Inflammatory macrophage treated with lipopolysaccharide for 1 hour (primary cell): ENCODE data around the gene FUT2.
"Not testable (repeated sequence)": the region's sequence is repeated elsewhere in the genome, so short reads cannot be mapped to it uniquely, and the experiment has no call there.

Experiments used
- DNase-seq, 2 donors: peaks; one replicate each; pipeline ENCODE4 v3.0.0-alpha.2; 2020 to 2022

The FUT2 gene

GRCh38 chr19:48708471-48708870, 12.7 kb downstream of the FUT2 start:
- no peak for DNase-seq

- no peak for DNase-seq
Observed at GRCh38 chr19:48711106-48711662, 15.4 kb downstream of the FUT2 start.

GRCh38 chr19:48713041-48713863, 17.5 kb downstream of the FUT2 start:
- no peak for DNase-seq

- DNase-seq: peak; percentile 99
Observed at GRCh38 chr19:48713864-48714755, 18.3 kb downstream of the FUT2 start.

DNA sequence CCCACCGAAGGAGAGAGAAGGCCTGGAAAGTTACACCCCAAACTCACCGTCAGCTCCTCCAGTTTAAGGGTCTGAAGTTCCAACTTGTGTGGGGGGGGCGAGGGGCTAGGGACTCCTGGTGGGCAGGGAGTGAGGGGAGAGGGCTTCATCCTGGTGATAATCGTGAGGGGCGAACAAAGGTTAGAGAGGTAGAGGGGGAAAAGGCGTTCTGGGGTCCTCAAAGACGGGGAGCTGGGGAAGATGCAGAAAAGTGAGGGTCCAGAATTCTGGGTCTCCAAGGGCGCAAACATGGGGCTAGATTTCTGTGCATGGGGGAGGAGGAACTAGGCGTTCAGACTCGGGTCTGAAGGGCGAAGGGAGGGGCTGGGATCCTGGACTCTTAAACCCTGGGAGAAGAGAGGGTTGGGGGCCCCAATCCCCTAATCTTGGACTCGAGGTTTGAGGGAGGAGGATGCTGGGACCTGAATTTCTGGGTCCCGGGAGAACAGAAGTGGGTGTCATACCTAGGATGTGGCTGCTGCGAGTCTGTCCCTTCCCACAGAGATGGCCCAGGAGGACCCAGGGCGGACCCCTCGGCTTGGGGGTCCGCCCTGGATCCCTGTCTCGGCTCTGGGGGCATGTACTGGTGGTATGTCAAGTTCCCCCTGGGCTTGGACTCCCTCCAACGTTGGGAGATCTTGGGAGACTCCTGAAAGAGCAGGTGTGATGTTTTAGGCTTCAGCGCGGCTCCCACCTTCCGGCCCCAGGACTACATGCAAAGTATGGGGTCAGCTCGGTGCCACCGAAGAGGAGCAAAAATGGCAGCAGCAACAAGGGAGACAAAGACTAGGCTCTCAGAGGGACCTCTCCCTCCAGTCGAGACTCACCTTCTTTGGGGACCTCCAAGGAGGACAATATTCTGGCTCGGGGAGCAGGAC, 19.2 kb downstream of the FUT2 start:
- no peak for DNase-seq

- no peak for DNase-seq
Observed at GRCh38 chr19:48715681-48716171, 20.0 kb downstream of the FUT2 start.

GRCh38 chr19:48716562-48717291, 21.0 kb downstream of the FUT2 start:
- no peak for DNase-seq

DNA sequence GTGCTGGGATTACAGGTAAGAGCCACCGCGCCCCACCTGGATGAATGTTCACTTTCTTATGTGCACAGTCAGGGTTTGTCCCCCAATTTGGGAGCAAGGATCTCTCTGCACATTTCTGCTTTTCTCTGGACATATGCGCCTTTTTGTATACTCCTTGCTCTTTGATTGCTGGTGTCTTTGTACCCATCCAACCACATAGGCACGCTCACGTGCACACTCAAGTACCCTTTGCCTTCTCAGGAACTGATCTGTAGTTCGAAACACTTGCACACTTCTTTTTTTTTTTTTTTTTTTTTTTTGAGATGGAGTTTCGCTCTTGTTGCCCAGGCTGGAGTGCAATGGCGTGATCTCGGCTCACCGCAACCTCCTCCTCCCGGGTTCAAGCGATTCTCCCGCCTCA, 22.3 kb downstream of the FUT2 start:
- not testable (repeated sequence) for DNase-seq

GRCh38 chr19:48718711-48719231, 23.0 kb downstream of the FUT2 start:
- no peak for DNase-seq

- DNase-seq: no peak
Observed at GRCh38 chr19:48719263-48720171, 23.7 kb downstream of the FUT2 start, which contains the start of gene MAMSTR. Gene MAMSTR, minus strand, starts transcription at chr19:48719725. Its CDS starts 694 bp downstream, at chr19:48719031.

GRCh38 chr19:48720251-48720612, 24.5 kb downstream of the FUT2 start:
- no peak for DNase-seq

DNA sequence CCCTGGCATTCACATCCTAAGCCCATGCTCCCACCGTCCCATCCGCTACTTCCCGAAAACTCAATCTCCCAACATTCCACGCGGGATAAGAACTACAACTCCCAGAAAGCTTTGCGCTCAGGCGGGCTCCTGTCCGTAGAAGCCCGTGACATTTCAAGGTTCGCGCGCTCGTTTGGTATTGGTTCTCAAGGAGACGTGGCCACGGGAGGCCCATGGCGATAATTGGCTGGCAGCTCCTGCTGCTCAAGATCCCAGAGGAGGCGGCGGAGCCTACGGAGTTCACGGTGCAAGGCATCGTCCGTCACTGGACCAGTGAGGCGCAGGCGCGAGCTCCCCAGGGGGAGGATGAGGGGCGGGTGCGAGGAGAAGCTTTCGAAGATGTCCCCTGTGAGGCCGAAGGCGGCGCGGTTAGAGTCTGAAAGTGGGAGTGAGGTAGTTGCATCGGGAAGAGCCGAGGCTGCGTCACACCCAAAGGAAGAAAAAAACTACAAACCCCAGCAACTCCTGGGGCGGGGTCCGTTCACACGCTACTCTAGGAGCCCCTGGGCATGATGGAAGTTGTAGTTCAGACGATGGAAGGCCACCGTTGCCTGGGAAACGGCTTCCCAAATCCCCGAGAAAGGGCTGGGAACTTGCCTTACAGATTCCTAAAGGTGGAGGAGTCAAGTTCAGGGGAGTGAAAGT, 25.0 kb downstream of the FUT2 start:
- DNase-seq: peak; percentile 97 to 98

DNA sequence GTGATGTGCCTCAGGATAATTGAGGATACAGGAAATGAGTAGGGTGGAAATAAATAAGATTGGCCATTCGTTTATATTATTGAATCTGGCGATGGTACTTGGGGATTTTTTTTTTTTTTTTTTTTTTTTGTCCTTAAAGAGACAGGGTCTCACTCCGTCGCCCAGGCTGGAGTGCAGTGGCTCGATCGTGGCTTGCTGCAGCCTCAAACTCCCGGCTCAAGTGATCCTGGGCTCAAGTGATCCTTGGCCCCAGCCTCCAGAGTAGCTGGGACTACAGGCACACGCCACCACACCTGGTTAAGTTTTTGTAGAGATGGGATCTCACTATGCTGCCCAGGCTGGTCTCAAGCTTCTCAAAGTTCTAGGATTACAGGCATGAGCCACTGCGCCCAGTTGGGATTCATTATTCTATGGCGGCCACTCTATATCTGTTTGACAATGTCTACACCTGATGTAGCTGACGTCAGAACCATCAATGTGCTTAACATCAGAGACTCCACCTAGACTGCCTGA, 26.5 kb downstream of the FUT2 start:
- DNase-seq: no peak

GRCh38 chr19:48724796-48725753, 29.3 kb downstream of the FUT2 start:
- peak; percentile 52 to 63 for DNase-seq

- DNase-seq: peak; percentile 55 to 56
Observed at GRCh38 chr19:48726556-48726955, 30.8 kb downstream of the FUT2 start.

GRCh38 chr19:48728911-48729664, 33.3 kb downstream of the FUT2 start:
- no peak for DNase-seq

DNA sequence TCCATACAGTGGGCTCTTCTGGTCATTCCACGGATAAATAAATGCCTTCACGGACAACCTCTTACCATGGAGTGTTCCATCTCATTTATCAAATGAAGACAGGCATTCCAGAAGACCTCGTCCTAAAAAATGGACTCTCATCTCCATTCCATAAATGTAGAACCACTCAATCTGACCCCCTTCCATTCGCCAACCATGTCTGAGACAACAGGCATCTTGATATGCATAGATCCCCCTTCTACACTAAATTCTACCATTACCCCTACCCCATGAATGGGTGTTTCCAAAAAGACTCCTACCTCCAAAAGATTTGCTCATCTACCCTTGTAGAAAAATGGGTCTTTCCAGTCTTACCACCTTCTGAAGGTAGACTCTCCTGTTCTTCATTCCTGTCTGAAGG, 35.7 kb downstream of the FUT2 start:
- DNase-seq: no peak
